CD4-positive, alpha-beta T cell (primary cell): ENCODE measurements around the gene MAP3K12. TPM values are rescaled to one million over a fixed set of nuclear protein-coding genes. Genes with fewer than 3 reads are reported as not detected.

ENCODE experiments used
- ATAC-seq: fragments of 200-7000 bp; cut with Tn5 transposase; one replicate; pipeline ENCODE4 v1.10.0; 2022; ENCODE audit warnings: mild to moderate bottlenecking; ENCODE audit not compliant: poor library complexity
- CTCF ChIA-PET: fragments of 350-600 bp; sonication (Branson Sonifier 250); formaldehyde crosslinking; loops from one replicate; lab custom pipeline; 2021; ENCODE audit warnings: antibody characterized with exemption, inconsistent platforms; lab: Charles Lee
- POLR2A ChIA-PET: fragments of 350-600 bp; sonication (Branson Sonifier 250); formaldehyde crosslinking; loops from one replicate; lab custom pipeline; 2021; ENCODE audit warnings: antibody characterized with exemption, inconsistent platforms; lab: Charles Lee
- DNase-seq, 14 experiments: peaks; one replicate each; pipeline ENCODE4 v3.0.0-alpha.2; 2013 to 2020; ENCODE audit warnings: mixed read lengths in 2 of 14
- H3K27ac ChIP-seq, 2 donors: one replicate each; pipeline versions ENCODE4 v1.5.1 to v1.7.0; 2013; ENCODE audit warnings: low read length in 2 of 2, low read depth in 1 of 2, mild to moderate bottlenecking in 1 of 2
- H3K27me3 ChIP-seq, 2 experiments: 1 replicate in 1 of 2; 2 replicates in 1 of 2; pipeline versions ENCODE4 v1.6.1 to v1.7.0; 2013; ENCODE audit warnings: low read length in 2 of 2, control low read depth in 1 of 2, mild to moderate bottlenecking in 1 of 2, moderate library complexity in 1 of 2; ENCODE audit not compliant: insufficient read depth in 2 of 2, control insufficient read depth in 1 of 2
- H3K36me3 ChIP-seq: one replicate; pipeline ENCODE4 v1.6.1; 2013; ENCODE audit warnings: low read length, control low read depth; ENCODE audit not compliant: insufficient read depth
- H3K4me1 ChIP-seq: one replicate; pipeline ENCODE4 v1.6.1; 2013; ENCODE audit warnings: low read length, control low read depth; ENCODE audit not compliant: insufficient read depth
- H3K4me3 ChIP-seq: one replicate; pipeline ENCODE4 v1.5.1; 2013; ENCODE audit warnings: mild to moderate bottlenecking, low read length, moderate library complexity
- H3K9me3 ChIP-seq, 2 experiments: 1 replicate in 1 of 2; 2 replicates in 1 of 2; pipeline versions ENCODE4 v1.6.1 to v1.7.0; 2013; ENCODE audit warnings: low read length in 2 of 2, mild to moderate bottlenecking in 2 of 2, control low read depth in 1 of 2, moderate library complexity in 1 of 2; ENCODE audit not compliant: control insufficient read depth in 1 of 2, insufficient read depth in 1 of 2
- H3K27ac Mint-ChIP-seq: one replicate; pipeline ENCODE4 v1.8.0; 2020; ENCODE audit warnings: mixed read lengths
- H3K27me3 Mint-ChIP-seq: one replicate; pipeline ENCODE4 v1.8.0; 2021; ENCODE audit warnings: mixed read lengths
- H3K36me3 Mint-ChIP-seq: one replicate; pipeline ENCODE4 v1.8.0; 2021; ENCODE audit warnings: low read depth, mixed read lengths
- H3K4me1 Mint-ChIP-seq: one replicate; pipeline ENCODE4 v1.8.0; 2021; ENCODE audit warnings: low read depth, mixed read lengths
- H3K4me3 Mint-ChIP-seq: one replicate; pipeline ENCODE4 v1.8.0; 2020; ENCODE audit warnings: mild to moderate bottlenecking, mixed read lengths
- H3K9me3 Mint-ChIP-seq: one replicate; pipeline ENCODE4 v1.8.0; 2020; ENCODE audit warnings: mixed read lengths
- CTCF ChIP-seq: fragments of 200-600 bp; IDR thresholded peaks from one replicate; pipeline ENCODE4 v1.8.0; 2022; ENCODE audit warnings: antibody characterized with exemption, mild to moderate bottlenecking
- intact Hi-C, 2 experiments: fragments of 100-400 bp; cut with DNase I in 1 of 2; cut with micrococcal nuclease in 1 of 2; formaldehyde crosslinking; loops; one replicate each; pipeline versions ENCODE4 v1.15.1 to v1.9.0; 2023 to 2025; cut with DNase I, micrococcal nuclease
- total RNA-seq, 174 experiments: library from RNA in 2 of 174; stranded (reverse) in 2 of 174; gene quantifications; one replicate each; pipeline ENCODE4 v1.2.3 and lab custom pipeline; 2021 to 2026

The MAP3K12 gene
- total RNA-seq, 2 experiments from 2014 or later, result 12.6 to 15.2 TPM

- peaks cover 7% of the 10 kb centered on the region for H3K4me1 ChIP-seq
- DNase-seq (peak in 1 of 14 experiments; percentile 33), ATAC-seq (no peak)
- H3K27me3 ChIP-seq, result no peaks in the 10 kb centered on the region
- no peak overlapping the region for H3K4me3 ChIP-seq
- Mint-ChIP-seq H3K4me1 (peaks cover 12% of the 10 kb centered on the region), H3K36me3 (peaks cover 47% of the 10 kb centered on the region), H3K27ac (peak overlapping the region; percentile 30), H3K9me3 (no peaks in the 10 kb centered on the region), H3K27me3 (no peaks in the 10 kb centered on the region), H3K4me3 (no peak overlapping the region)
- no peak overlapping the region for H3K27ac ChIP-seq
- TF ChIP-seq CTCF, result no peak
- intact Hi-C loops, result no loop called here
- POLR2A ChIA-PET, result interaction anchor here (0.8 to 2.7 kb wide), 3 partner anchors 9 to 14 kb away, joined by 3 to 11 read pairs (median 3); partner anchors contain the start of gene TARBP2
- CTCF ChIA-PET, result interaction anchor here (1.2 kb wide), 1 partner anchor 12 kb away, joined by 3 read pairs; no protein-coding TSS in a partner anchor
- peaks cover 55% of the 10 kb centered on the region for H3K36me3 ChIP-seq
- H3K9me3 ChIP-seq, result no peaks in the 10 kb centered on the region
Measured at GRCh38 chr12:53486736-53487487, 12.3 kb downstream of the MAP3K12 start.

GRCh38 chr12:53485955-53486735 lies 13.1 kb downstream of the MAP3K12 start:
- no peaks in the 10 kb centered on the region for H3K9me3 Mint-ChIP-seq
- H3K36me3 Mint-ChIP-seq, result peaks cover 55% of the 10 kb centered on the region
- H3K4me3 Mint-ChIP-seq, result no peak overlapping the region
- Histone ChIP-seq H3K9me3 (no peaks in the 10 kb centered on the region), H3K27ac (no peak overlapping the region), H3K27me3 (no peaks in the 10 kb centered on the region), H3K4me1 (peaks cover 7% of the 10 kb centered on the region), H3K36me3 (peaks cover 61% of the 10 kb centered on the region), H3K4me3 (no peak overlapping the region)
- ChIA-PET POLR2A (interaction anchor here (0.8 to 2.7 kb wide), 4 partner anchors 8 to 15 kb away, joined by 3 to 11 read pairs (median 3); partner anchors contain the start of gene TARBP2), CTCF (interaction anchor here (1.2 kb wide), 1 partner anchor 11 kb away, joined by 3 read pairs; no protein-coding TSS in a partner anchor)
- H3K4me1 Mint-ChIP-seq, result peaks cover 12% of the 10 kb centered on the region
- no peaks in the 10 kb centered on the region for H3K27me3 Mint-ChIP-seq
- intact Hi-C loops, result no loop called here
- no peak for TF ChIP-seq CTCF
- peak overlapping the region; percentile 30 for H3K27ac Mint-ChIP-seq
- ATAC-seq, result no peak
- DNase-seq, result peak in 1 of 14 experiments; percentile 27

GRCh38 chr12:53484686-53485575 lies 14.3 kb downstream of the MAP3K12 start:
- POLR2A ChIA-PET, result interaction anchor here (1.1 to 2.7 kb wide), 2 partner anchors 11 to 16 kb away, joined by 3 to 11 read pairs; partner anchors contain the start of gene TARBP2
- intact Hi-C loops, result no loop called here
- Mint-ChIP-seq H3K36me3 (peaks cover 67% of the 10 kb centered on the region), H3K4me1 (peaks cover 12% of the 10 kb centered on the region), H3K27me3 (no peaks in the 10 kb centered on the region), H3K27ac (peak overlapping the region; percentile 5), H3K4me3 (no peak overlapping the region), H3K9me3 (no peaks in the 10 kb centered on the region)
- TF ChIP-seq CTCF, result no peak
- Histone ChIP-seq H3K4me1 (peaks cover 7% of the 10 kb centered on the region), H3K9me3 (no peaks in the 10 kb centered on the region), H3K36me3 (peaks cover 72% of the 10 kb centered on the region), H3K4me3 (no peak overlapping the region), H3K27ac (no peak overlapping the region), H3K27me3 (no peaks in the 10 kb centered on the region)
- ATAC-seq, result no peak
- CTCF ChIA-PET, result no interaction called here
- DNase-seq, result no peak
